GM19452 (cell line): ENCODE results near the gene RBBP5.

Source experiments
- ATAC-seq: cut with Tn5 transposase; IDR thresholded peaks from one replicate; pipeline ENCODE4 v1.9.1; 2021; ENCODE audit not compliant: unreplicated experiment

Gene RBBP5

DNA sequence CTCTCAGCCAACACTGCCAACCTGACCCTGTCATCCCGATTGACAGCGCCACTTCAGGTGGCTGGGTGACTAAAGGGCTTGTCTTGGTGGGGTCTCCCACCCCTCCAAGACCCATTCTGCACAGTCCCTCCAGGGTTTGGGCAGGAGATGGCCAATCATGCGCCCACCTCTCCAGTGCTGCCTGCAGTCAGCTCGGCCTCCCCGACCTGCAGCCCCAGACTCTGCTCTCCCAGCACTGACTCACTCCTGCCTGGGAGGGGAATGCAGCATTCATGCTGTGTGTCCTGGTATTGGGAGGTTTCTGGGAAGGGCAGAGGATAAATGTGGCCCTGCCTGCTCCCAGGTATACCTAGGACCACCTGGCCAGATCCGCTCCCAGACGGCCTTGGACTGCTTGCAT lies 47.3 kb downstream of the RBBP5 start:
- ATAC-seq, result no peak

DNA sequence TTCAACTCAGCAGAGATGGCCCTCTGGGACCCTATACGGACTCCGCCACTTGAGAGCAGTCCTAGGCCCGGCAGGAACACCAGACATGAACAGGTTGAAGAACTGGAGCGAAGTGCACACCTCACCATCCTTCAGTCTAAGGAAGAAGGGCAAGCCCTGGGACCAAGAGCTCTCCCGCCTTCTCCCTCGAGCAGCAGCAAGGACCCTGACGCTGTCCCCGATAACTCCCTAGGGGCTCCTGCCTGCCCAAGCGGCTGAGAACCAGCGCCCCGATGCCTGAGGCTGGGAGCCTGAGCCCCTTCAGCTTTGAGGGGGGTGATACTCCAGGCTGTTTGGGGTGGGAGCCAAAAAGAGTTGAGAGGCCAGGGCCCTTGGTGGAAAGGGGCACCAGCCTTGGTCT lies 47.7 kb downstream of the RBBP5 start:
- ATAC-seq, result no peak

DNA sequence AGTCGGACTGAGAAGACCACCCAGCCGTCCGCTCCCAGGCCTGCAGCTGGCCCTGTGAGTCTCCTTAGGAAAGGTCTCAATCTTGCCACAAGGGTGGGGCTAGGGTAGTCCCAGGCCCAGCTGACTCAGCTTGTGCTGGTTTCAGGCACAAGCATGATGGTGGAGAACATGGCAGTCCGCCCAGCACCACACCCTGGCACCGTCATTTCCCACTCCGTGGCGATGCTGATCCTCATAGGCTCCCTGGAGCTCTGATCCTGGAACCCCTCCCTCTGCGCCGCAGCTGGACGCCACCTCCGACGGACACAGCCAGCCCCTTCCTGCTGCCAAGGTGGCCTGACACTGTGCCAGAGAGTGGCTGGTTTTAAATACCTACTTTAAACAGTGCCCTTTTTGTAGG lies 48.3 kb downstream of the RBBP5 start:
- ATAC-seq, result no peak

DNA sequence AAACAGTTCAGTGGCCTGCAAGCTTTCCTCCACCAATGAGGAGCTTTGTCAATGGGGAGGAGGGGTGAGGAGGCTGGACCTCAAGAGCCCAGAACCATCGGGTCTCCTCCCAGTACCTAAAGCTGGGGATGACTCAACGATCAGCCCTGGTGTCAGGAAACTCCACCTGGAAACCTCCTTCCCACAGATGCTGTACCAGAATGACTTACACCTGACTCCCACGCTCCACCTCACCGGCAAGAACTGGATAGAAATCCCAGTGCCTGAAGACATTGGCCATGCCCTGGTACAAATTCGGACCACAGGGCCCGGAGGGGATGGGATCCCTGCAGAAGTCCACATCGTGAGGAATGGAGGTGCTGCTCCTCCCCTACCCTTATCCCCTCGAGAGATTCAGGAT lies 48.9 kb downstream of the RBBP5 start:
- no peak for ATAC-seq

DNA sequence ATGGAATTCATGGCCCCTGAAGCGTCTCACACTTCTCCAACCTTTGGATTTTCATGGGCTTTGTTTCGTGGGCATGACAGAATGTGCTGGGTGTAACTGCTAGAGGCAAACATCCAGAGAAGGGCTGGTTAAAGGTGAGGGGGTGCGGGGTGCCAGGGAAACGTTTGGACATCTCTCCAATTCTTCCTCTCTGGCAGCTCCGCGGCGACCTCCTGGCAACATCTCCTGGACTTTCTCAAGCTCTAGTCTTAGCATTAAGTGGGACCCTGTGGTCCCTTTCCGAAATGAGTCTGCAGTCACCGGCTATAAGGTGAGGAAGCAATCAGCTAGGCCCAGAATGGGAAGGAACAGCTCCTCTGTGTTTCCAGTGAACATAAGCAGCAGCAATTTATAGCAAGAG lies 49.5 kb downstream of the RBBP5 start:
- ATAC-seq, result no peak

DNA sequence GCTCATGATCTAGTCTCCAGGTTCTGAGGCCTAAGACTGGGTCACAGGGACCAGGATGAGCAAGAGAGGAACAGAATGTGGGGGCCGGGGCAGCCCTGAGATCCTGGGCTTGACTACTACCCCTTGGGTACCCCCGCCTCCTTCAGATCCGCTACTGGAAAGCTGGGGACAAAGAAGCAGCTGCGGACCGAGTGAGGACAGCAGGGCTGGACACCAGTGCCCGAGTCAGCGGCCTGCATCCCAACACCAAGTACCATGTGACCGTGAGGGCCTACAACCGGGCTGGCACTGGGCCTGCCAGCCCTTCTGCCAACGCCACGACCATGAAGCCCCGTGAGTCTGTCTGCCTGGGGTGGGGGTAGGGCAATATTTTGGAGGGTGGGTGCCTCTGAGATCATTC lies 50.0 kb downstream of the RBBP5 start:
- ATAC-seq, result no peak

DNA sequence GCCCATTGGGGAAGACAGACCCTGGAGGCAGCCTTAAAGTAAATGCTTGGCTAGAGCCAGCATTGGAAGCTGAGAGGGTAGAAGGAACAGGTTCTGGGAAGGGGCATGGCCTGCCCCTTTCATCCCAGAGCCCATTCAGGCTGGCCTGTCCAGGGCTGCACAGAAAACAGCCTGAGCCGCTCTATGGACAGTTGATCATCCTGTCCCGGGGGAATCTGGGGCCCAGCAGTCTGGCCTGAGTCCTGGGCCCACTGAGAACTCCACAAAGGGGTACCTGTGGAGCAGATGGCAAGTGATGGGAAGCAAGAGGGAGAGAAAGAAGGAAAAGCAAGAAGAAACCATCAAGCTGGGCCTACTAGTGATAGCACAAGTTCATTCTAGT lies 50.8 kb downstream of the RBBP5 start:
- ATAC-seq, result no peak

DNA sequence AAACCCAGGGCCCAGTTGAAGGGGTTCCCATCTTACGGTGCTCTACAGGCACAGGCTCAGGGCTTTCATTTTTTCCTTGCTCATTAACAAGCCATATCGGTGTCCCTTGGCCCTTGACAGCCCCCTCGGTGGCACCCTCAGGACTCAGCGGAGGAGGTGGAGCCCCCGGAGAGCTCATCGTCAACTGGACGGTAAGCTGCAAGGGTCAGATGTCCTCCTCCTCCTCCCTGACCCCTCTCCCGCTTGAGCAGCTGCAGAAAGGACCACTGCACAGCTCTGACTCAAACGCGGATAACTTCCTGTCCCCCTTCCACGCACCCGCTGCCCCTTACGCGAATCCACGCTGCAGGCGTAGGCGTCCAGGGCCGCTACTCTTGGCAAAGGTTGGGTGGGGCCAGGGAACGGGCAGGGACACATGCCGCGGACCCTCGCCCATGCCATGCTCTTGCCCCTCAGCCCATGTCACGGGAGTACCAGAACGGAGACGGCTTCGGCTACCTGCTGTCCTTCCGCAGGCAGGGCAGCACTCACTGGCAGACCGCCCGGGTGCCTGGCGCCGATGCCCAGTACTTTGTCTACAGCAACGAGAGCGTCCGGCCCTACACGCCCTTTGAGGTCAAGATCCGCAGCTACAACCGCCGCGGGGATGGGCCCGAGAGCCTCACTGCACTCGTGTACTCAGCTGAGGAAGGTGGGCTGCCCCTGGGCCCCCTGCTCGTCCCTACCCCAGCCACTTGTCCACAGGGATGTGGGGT lies 52.2 kb downstream of the RBBP5 start:
- ATAC-seq, result no peak

DNA sequence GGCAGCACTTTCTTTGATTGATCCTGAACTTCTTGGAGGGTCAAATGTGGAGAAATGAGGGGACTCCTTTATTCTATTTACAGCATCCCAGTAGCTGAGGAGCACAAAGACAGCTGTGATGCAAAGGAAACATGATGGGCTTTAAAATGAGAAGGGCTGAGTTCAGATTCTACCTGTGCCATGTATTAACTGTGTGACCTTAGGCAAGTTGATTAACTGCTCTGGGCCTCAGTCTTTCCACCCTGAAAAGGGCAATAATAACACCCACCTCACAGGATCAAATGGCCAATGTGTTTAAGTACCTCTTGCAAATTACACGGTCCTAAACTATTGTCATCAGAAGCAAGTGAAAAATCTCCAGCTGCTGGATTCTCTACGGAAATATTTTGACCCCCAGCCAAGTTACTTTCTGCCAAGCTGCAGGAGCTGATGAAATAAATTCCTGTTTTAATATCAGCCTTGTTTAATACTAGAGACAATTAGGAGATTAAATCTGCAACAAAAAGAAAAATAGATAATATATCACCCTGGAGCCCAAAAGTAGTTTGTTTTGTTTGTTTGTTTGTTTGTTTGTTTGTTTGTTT lies 53.2 kb downstream of the RBBP5 start:
- no peak for ATAC-seq

DNA sequence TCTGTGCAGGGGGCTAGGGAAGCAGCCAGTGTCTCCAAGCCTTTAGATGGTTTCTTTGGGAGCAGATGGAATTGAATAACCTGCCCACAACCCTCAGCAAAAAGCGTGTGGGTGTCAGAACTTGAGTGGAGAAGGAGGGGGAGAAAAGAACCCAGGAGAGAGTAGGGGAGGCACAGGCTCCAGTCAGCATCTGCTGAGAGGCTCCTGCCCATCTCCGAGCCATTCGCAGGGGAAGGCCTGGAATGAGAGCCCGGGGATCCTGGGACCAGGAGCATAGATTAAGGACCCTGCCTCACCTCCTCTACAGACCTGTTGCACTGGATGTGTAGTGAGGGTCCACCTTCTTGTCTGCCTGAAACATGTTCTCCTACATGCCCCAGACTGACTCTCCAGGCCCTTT lies 53.8 kb downstream of the RBBP5 start:
- ATAC-seq, result no peak

DNA sequence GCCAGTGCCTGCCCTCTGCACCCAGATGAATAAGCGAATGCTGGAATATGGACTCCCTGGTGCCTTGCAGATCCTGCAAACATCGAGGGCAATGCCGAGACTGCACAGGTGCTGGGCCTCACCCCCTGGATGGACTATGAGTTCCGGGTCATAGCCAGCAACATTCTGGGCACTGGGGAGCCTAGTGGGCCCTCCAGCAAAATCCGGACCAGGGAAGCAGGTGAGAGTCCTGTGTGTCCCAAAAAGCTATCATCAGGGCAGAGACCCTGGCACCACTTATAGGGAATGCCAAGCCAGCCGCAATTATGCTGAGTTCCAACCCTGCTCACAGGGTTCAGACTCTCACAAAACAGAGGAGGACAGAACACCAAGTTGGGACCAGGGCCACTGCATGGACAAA lies 54.7 kb downstream of the RBBP5 start:
- no peak for ATAC-seq

DNA sequence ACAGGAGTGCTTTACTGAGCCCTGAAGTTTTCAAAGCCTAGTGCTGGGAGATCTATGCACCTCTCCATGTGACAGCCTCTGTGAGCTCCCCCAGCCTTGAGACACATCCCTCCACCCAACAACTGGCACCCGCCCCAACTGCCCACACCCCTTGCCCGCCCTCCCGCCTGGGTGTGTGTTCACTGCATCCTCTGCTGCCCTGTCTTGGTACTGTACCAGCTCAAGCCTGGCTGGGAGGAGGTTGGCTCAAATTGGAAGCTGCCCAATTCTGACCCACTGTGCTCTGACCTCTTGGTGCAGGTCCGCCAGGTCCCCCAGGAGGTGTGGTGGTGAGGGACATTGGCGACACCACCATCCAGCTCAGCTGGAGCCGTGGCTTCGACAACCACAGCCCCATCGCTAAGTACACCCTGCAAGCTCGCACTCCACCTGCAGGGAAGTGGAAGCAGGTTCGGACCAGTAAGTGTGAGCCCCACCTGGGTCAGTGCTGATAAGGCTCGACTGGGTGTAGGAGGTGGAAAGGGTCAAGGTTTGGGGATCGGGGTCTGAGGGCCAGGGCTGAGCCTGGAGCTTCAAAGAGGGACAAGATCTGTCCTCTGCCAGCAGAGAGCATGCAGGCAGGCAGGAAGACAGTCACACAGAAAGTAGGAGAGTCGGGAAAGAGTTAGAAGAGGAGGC lies 55.5 kb downstream of the RBBP5 start:
- no peak for ATAC-seq

DNA sequence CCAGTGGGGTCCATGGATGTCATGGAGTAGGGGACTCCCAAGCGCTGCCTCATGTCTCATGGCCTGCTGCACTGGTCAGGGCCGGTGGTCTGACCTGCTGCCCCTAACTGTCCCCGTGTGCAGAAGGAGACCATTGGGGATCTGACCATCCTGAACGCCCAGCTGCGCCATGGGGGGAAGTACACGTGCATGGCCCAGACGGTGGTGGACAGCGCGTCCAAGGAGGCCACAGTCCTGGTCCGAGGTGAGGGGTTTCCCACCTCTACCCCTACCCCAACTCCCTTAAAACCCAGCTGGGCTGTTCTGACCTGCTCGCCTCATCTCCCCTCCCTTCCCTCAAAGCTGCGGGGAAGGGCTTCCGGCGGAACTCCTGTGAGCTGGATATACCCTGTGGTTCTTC lies 56.1 kb downstream of the RBBP5 start:
- ATAC-seq, result no peak

DNA sequence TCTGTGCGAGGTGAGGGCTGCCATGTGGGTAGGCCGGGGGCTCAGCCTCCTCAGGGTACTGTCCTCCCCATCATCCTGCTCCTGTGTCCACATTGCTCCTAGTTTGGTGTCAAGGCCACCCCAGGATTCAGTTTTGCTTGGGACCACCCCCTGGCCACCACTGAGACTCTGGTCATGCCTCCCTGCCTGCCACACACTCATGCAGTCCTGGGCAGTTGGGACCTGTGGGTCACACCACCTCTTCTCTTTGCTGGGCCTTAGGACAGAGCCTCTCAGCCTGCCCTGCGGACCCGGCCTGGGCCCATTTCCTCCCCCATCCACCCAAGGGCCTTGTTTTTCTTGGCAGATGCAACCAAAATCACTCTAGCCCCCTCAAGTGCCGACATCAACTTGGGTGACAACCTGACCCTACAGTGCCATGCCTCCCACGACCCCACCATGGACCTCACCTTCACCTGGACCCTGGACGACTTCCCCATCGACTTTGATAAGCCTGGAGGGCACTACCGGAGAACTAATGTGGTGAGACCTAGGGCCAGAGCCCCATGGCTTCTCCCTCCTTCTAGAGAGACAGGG lies 56.9 kb downstream of the RBBP5 start:
- ATAC-seq, result no peak

DNA sequence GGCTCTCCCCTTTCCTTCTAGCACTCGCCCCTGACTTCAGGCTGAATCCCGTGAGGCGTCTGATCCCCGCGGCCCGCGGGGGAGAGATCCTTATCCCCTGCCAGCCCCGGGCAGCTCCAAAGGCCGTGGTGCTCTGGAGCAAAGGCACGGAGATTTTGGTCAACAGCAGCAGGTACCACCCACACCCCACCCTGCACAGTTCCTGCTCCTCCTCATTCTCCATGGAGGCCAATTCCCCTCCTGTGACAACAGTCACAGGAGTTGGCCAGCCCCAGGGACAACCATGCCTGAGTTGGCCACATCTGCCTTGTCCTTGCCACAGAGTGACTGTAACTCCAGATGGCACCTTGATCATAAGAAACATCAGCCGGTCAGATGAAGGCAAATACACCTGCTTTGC lies 57.5 kb downstream of the RBBP5 start:
- no peak for ATAC-seq

DNA sequence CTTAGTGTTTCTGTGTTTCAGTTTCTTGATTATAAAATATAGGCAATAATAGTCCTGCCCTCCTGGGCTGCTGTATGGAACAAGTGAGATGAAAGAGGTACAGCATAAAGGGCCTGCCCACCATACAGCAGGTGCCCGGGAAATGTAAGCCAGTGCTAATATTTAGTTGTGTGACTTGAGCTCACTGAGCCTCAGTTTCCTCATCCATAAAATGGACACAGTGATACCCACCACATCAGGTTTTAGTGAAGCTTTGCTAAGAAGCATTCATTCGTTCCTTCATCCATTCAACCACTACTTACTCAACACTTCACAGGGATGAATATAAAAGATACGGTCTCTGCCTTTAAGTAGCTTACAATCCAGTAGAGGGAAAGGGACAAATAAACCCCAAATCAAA lies 58.9 kb downstream of the RBBP5 start:
- ATAC-seq, result no peak

DNA sequence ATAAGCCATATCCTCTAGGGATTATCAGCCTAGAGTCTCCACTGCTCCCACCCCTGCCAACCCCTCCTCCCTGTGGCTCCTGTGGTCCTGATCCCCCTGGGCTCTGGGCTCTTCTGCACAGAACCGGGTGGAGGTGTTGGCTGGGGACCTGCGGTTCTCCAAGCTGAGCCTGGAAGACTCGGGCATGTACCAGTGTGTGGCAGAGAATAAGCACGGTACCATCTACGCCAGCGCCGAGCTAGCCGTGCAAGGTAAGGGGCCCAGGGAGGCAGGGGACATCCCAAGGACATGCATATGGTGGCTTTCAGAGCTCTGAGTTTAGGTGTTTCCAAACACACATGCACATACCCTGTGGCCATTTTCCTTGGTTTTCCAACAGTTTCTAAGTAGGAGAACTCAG lies 59.5 kb downstream of the RBBP5 start:
- no peak for ATAC-seq

DNA sequence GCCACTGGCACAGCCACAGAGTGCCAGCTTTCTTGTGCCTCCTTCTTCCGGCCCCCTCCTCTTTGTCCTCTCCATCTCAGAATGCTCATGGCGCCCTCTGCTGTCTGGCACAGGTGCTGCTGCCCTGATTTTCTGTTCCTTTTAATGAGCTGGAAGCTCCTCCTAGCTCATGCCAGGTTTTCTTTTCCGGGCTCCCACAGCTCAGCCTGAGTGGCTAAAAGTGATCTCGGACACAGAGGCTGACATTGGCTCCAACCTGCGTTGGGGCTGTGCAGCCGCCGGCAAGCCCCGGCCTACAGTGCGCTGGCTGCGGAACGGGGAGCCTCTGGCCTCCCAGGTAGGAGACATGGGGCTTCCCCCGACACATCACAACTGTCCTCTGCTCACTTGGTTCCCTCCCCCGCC lies 60.1 kb downstream of the RBBP5 start:
- no peak for ATAC-seq

DNA sequence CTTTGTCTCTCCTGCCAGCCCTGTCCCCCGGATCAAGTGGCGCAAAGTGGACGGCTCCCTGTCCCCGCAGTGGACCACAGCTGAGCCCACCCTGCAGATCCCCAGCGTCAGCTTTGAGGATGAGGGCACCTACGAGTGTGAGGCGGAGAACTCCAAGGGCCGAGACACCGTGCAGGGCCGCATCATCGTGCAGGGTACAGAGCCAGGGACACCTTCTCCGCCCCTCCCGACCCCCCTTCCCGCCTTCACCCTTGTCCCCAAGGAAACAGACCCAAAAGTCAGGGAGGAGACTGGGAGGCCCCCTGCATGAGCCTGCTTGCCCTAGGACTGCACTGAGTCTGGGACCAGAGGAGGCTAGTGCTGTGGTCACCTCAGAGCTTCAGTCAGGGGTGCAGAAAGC lies 60.6 kb downstream of the RBBP5 start:
- no peak for ATAC-seq

DNA sequence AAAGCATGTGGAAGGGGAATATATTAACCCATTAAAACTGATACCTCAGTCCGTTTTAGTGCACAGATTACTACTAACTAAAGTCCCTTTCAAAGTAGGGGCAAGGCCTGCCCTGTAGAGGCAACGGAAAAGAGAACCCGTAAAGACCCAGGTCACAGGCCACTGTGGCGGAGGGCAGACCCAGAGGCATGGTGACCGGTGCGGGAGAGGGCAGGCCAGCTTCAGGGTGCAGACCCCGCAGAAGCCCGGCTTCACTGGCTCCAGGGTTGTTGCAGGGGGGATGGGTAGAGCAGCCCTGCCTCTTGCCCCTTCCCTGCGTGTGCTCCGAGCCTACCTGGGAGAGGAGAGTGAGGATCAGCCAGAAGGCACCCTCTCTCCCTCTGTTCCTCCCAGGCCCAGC lies 61.0 kb downstream of the RBBP5 start:
- no peak for ATAC-seq

DNA sequence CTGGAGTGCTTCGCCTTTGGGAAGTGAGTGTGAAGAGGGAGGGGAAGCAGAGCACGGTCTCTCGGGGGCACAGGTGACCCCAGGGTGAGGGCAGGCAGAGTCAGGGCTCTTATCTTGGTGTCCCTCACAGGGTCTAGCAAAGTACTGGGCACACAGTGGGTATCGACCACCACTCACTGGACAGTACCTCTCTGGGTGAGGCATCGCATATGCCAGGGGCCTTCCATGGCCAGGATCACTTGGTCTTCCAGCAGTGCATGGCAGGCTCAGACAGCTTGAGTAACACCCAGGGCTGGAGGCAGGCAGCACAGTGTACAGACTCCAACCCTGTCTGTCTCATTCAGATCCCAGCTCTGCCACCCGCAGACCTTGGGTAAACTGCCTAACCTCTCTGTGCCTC lies 62.1 kb downstream of the RBBP5 start:
- ATAC-seq, result no peak

DNA sequence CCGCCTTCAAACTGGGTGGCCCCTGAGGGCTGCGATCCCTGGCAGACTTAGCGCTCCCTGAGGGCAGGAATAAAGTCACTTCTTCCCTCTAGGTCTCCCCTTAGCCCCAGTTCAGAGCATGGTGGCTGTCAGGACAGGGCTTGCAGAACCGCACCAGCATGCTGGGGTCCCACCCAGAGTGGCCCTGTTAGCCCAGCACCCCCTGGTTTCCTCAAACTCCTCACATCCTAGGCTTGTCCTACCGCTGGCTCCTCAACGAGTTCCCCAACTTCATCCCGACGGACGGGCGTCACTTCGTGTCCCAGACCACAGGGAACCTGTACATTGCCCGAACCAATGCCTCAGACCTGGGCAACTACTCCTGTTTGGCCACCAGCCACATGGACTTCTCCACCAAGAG lies 62.9 kb downstream of the RBBP5 start:
- ATAC-seq, result no peak
